Activated gamma-delta T cell treated with anti-CD3 and anti-CD28 coated beads, Interleukin-2, amount 50 U/mL, for 16 hours (primary cell): ENCODE measurements around the gene BMP7.
"Not testable (repeated sequence)": the region's sequence is repeated elsewhere in the genome, so short reads cannot be mapped to it uniquely, and the experiment has no call there.

Experiments used
- DNase-seq: peaks from one replicate; pipeline ENCODE4 v3.0.0-alpha.2; 2020; ENCODE audit warnings: low read depth

BMP7 gene

DNA sequence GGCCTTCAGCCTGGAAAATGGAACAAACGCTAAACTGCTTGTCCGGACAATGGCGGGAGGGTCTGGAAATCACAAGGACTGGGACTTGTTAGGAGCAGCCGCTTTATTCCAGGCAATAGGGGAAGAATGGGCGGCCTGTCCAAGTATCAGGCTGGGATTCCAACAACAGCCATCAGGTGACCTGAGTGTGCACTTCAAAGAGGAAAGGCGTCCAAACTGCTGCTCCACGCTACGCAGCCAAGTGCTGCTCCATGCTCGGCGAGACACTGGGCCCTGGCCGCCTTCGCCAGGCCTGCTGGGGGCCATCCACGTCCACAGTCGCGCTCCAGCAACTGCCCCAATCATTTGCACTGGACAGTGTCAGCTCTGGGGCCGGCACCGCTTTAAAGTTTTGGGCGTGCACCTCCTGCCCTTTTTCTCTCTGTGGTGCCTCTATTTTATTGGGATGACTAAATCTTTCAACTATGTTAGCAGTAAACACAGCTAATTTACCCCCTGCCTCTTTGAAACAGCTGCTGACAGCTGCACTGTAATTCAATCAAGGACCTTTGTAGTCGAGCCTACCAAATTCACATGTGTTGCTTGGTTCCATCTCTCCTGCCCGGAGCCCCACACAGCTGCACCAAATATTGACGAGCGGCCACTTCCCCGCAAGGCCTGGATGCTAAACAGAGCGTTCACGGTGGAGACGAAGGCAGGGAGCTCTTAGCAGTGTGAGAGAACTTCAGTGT, 98.3 kb downstream of the BMP7 start:
- no peak for DNase-seq

DNA sequence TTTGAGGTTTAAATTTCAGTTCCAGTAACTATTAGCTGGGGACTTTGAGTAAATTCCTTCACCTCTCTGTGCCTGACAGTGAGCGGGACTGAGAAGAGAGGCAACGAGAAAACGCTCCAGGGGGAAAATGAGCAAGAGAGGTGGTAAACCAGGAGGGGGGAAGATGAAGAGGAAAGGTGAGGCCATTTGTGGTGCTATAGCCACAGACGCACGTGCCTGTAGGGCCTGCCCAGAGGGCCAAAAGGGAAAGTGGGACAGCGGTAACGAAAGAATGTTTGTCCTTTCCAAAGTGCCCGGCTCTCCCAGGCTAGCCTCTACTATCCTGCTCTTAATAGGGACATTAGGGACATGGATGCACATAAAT, 99.2 kb downstream of the BMP7 start:
- DNase-seq, result no peak

DNA sequence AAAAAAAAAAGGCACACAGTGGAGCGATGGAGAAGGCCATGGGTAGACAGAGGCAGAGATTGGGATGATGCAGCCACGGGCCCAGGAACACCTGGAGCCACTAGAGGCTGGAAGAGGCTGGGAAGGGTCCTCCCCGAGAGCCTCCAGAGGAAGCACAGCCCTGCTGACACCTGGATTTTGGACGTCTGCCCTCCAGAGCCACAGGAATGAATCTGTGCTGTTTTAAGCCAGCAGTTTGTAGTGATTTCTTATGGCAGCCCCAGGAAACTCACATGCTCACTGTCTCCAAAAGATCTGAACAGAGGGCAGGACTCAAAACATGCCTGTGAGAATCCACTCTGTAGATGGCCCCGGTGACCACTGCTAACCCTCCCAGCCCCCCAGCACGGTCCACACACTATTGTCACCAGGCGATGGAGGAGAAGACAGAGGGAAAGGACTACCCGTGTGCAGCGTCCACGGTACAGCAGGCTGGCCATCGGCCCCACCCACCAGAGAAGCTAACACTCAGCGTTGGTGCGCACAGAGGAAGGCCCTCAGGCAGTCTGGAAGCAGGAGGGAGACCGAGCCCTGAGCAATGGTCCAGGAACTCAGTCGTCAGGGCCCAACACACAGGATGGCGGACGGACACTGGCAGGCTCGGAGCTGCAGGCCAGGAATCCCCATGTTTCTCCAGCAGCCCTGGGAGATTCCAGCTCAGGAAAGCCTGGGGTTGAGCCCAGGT, 99.7 kb downstream of the BMP7 start:
- no peak for DNase-seq

DNA sequence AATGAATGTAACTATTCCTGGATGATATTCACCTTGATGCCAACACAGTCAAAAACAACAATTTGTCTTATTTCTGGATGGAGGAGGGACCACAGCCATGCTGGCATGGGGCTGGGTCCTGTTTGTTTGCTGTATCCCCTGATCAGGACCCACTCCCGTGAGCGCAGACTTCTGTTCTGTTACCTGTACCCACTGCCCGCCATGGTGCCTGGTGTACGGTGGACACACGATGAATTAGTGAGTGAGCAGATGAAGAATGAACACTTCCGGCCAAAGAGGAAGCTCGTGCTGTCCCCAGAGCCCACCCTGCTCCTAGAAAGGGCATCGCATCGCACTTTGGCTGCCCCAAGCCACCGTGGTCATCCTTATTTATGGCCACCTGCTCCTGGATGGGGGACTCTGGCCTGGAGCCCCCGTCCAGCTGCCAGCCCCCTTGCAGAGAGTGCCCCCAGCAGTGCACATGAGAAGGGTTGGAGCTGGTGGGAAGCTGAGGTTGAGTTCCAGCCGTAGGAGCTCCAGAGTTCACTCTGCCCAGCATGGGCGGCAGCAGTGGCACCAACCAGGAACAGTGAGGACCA, 100.9 kb downstream of the BMP7 start:
- no peak for DNase-seq

DNA sequence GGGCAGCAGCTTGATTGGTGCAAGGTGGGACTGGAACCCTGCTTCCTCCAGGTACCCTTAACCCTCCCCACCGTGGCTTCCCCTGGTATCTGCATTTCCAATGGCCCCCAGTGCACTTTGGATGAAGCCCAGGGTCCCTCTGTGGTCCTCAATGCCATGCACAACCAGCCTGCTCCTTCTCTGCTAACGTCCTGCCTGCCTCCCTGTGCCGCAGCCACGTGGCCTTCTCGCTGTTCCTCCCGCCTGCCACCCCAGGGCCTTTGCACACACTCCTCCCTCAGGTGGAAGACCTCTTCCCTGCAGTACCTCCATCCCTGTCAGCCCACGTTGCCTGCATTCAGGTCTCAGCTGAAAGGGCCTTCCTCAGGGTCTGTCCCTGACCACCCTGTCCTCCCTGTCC, 101.6 kb downstream of the BMP7 start:
- DNase-seq, result no peak

DNA sequence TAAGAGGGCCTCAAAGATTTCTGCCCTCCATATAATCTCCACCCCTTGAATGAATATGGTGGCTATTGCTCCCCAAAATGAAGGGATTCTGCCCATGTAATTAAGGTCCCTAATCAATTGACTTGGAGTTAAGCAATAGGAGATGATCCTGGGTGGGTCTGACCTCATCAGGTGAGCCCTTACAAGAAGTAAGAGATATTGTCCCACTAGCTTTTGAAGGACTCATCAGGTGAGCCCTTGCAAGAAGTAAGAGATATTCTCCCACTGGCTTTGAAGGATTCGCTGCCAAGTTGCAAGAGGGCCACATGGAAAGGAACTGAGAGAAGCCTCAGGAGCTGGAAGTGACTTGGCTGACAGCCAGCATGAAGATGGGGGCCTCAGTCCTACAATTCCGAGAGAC, 103.4 kb downstream of the BMP7 start:
- DNase-seq, result no peak

DNA sequence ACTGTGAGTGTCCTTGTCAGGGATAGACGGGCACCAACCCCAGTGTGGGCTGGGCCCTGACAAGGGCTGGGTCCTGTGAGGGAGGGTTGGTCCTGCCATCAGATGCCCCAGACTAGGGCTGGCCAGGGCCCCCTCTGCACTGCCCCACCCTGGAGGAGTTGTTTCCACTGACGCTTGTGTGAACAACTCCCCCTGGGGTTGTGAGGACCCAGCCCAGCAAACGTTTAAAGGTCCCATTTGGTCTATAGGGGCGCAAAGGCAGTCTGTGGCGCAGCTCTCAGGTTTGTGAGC, 104.1 kb downstream of the BMP7 start:
- no peak for DNase-seq

DNA sequence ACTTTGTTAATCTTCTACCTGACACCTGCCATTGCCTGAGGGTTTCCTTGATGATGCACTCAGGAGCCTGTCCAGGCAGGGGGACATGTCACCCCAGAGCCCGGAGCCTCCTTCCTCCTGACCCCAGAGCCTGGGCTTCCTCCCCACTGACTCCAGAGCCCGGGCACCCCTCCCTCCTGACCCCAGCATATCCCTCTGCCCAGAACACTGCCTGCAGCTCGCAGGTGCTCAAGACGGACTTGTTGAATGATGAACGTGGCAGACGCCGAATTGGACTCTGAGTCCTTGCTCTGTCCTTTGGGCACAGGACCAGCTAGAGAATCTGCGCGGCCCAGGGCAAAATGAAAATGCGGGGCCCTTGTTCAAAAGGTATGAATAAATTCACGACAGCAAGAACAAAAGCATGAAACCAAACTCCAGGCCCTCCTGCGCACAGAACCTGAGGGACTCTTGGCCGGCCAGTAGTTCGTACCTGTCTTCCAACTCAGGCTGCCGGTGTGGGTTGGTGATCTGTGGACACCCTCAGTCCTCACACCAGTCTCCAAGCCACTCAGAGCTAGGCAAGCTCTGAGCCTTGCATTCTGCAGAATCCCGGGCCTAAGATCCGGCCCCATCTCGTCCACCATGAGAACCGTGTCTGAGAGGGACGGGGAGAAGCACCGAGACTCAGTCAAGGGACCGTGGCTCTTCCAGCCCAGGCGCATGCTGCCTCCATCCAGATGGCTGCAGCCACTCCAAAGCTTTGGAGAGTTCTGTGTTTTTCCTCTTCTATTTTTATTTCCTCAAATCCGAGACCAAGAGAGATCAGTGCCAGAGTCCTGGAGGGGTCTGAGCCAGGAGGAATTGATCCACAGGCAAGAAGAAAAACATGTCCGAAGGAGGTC, 104.7 kb downstream of the BMP7 start:
- DNase-seq, result no peak

DNA sequence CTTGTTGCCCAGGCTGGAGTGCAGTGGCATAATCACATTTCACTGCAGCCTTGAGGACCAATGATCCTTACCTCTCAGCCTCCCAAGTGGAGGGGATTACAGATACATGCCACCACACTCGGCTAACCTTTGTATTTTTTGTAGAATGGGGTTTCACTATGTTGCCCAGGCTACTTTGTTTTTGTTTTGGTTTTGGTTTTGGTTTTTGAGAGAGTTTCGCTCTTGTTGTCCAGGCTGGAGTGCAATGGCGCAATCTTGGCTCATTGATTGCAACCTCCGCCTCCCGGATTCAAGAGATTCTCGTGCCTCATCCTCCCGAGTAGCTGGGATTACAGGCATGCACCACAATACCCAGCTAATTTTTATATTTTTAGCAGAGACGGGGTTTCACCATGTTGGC, 105.5 kb downstream of the BMP7 start:
- DNase-seq, result no peak

DNA sequence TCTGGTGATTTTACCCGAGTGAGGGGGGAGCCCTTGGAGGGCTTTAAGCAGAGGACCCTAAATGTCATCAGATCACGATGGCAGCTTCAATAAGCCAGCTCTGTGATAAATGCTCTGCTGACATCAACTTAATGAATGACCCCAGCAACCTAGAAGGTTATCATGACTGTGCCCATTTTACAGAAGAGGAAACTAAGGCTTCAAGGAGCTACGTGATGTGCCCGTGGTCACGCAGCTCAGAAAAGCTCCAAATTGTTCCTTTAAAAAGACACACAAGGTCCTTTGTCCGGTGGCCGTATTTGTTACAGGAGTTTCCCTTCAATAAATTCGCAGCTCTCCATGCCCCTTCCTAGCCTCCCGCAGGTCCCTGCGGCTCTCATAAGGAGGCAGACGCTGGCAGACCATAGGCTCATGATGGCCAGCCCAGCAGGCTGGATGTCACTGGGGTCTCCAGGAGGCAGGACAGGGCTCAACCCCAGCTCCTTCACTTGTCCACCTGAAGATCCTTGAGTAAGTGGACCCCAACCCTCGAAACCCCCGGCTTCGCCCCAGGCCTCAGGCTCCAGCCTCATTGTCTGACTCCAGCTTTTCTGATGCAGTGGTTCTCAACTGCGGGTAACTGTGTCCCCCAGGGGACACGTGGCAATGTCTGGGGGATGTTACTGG, 106.4 kb downstream of the BMP7 start:
- no peak for DNase-seq

DNA sequence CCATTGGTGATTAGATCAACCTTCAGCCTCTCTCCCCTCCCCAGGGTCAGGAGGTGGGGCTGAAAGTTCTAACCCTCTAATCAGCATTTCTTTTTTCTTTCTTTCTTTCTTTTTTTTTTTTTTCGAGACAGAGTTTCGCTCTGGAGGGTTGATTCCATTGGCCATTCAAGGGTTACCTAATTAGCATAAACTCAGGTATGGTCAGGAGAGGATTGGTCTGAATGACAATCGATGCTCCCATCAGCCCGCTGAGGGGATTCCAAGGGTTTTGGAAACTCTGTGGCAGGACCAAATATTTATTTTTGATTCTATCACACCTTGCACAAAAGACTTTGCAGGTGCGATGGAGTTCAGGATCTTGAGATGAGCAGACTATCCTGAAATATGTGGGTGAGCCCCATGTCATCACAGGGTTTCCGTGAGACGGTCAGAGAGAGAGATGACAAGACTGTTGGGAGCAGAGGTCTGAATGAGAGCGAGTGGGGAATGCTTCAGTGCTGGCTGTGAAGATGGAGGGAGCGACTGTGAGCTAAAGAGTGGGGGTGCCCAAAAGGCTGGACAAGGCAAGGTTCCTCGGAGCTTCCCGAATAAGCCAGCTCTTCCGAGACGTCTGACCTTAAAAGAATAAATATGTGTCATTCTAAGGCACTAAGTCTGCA, 107.1 kb downstream of the BMP7 start:
- DNase-seq, result no peak

DNA sequence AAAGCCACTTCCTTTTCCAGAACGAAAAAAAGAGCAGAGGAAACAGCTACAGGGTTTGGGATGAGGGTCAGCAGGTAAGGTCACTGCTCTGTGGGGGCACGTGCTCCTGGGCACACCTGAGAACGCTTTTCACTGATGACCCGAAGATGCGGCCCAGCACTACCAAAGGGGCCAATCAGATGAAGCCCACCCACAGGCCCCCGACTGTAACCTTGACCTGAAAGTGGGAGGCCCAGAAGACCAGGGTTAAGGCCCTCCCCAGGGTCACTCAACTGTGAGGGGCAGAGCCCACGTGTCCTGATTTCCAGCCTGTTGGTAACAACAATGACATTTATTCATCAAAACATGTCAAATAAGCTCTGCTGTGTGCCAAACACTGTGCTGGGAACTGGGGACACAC, 108.0 kb downstream of the BMP7 start:
- no peak for DNase-seq

DNA sequence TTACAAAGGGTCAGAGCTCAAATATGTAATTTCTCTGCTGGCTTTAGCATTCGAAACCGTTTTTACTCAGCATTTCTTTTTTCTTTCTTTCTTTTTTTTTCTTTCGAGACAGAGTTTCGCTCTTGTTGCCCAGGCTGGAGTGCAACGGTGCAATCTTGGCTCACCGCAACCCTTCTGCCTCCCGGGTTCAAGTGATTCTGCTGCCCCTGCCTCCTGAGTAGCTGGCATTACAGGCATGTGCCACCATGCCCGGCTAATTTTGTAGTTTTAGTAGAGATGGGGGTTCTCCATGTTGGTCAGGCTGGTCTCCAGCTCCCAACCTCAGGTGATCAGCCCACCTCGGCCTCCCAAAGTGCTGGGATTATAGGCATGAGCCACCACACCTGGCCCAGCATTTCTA, 108.7 kb downstream of the BMP7 start:
- DNase-seq, result not testable (repeated sequence)

DNA sequence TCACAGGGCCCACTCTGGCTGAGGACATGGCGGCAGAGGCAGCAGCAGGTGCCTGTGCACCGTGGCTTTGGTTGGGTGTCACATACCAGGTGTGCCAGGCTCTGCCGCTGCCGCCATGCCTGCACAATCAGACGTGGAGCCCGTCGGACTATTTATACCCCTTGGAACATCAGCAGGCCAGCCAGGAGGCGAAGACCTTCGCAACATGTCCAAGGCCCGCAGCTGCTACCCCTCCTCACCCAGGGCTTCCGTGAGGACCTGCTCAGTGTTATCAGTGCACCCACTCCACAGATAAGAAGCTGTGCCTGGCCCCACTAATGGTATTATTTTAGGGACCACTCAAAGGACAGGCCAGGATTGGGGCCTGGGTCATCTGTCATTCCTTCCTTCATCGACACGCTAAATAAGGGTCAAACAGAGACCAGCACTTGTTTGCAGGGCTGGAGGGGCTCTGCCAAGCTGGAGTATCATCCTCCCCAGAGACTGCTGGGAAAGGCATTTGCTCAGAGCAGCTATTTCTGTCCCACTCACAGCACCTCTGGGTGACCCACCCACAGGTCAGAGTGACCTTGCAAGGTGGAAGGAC, 109.2 kb downstream of the BMP7 start:
- DNase-seq, result no peak

DNA sequence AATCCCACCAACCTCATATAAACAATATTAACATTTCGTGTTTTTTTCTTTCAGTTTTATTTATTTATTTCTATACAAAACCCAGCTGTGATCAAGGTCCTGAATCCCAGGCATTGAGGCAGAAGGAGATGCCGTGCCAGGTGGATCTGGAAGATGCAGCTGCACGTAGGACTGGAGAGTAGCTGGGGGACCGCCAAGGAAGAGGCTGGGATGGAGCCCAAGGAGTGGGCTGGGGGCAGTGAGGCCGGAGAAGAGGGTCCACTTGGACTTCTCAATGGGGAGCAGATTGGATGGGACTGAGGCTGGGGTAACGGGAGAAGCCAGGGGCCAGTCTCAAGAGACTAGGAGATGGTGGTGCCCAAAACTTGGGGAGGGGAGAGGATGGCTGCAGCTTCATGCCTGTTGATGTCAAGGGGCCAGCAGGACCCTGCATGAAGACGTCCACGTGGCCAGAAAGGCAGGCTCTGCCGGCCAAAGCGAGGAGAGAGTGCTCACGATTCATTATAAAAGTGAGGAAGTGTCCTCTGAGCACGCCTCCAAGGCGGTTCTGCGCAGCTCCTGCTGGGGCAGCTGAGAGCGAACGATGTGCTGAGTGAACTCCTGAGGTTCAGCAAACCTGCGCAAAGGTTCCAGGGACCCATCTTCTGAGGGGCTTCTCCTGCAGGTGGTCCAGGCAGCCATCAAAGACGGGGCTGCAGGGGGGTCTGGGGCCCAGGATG, 110.3 kb downstream of the BMP7 start:
- no peak for DNase-seq

DNA sequence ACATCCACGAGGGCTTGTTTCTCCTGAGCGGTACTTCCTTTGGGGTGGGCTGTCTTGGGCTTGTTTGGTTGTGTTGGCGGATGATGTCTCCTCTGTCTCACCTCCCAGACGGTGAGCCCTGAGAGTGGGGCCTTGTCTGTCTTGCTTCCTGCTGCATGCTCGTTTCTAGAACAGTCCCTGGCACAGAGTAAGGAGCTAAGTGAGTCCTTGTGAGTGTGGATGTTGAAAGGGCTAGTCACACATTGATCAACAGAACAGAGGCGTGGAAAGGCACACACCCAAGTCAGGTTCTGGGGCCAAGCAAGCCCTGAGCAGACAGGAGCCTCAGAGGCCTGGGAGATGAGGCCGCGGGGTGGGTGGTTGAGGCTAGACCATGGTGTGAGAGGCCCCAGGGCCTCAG, 111.0 kb downstream of the BMP7 start:
- DNase-seq, result no peak

DNA sequence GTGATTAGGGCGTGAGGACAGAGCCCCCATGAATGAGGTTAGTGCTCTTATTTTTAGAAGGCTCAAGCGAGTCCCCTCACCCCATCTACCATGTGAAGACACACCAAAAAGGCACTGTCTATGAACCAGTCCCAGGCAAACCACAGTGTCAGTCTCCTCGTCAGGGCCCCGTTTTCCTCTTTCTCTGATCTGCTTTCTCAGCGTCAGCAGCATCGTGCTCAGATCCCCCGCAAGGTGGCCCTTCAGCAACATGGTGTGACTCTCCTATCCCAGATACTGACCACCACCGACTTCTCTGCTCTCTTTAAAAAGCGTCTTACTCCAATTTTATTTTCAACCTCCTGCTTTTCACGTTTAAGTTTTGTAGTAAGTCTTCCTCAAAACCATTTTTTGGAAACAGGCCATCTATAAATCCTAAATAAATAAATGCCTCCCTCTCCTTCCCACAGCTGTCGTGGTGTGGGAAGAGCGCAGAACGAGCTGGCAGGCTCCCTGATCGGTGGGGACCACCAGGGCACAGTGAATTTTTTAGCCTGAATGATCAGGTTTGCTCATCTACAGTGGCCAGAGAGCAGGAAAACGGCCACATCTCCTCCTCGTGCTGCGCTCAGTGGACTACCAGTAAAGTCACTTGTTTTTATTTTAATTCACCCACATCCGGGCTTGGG, 113.1 kb downstream of the BMP7 start:
- DNase-seq, result no peak

DNA sequence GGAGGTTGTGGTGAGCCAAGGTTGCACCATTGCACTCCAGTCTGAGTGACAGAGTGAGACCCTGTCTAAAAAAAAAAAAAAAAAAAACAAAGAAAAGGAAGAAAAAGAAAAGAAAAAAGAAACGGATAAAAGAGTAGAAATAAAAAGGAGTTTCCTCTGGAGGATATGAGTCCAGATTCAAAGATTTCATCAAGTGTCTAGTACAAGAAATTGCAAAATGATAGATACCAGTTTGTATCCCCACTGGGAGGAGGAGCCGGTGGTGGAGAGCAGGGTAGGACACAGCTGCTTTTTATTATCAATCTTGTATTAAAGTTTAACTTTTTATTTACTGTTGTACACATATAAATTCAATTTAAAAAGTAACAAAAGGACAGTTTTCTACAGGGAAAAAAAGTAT, 113.9 kb downstream of the BMP7 start:
- no peak for DNase-seq

DNA sequence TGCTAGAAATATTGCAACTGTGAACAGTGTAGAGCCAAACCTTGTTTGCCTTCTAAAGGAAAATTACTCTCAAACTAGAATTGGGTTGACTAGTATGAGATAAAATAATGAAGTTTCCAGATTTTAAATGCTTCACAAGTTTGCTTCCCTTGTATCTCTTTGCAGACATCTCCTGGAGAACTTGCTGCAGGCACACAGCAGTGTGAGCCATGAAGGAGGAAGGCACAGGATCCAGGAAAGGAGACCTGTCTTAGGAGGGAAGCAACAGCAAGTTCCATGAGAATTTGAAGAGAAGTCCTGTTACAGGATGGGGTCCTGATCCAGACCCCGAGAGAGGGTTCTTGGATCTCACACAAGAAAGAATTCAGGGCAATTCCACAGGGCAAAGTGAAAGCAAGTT, 115.9 kb downstream of the BMP7 start:
- DNase-seq, result no peak

DNA sequence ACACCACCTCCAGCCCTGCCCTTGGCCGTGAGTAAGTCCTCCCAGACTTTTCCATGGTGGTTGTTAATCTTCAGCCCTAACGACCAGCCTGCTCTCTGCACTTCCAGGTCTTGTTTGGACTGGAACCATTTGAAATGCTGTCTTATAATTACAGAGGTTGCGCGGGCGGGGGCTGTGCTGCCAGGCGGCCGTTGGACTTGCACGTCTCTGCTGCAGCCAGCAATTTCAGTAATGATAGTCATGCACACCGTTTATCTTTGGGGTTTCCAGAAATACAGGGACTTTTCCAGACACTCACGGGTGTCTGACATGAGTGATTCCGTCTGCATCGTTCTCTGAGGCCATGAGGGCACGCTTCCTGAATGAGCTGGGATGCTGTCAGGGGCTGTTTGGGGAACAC, 118.2 kb downstream of the BMP7 start:
- no peak for DNase-seq
